Measurements from ENCODE around the gene IFITM5. TPM values are rescaled to one million over a fixed set of nuclear protein-coding genes. Genes with fewer than 3 reads are reported as not detected.
"Not testable (repeated sequence)": the region's sequence is repeated elsewhere in the genome, so short reads cannot be mapped to it uniquely, and the experiment has no call there.

IFITM5 gene
- total RNA-seq, 1 experiment from 2014 or later: not detected

GRCh38 chr11:269146-269890 is 30.0 kb downstream of the IFITM5 start:
- peaks cover 13% of the 10 kb centered on the region for H3K27me3 Mint-ChIP-seq (ENCODE audit: low read depth)
- Histone ChIP-seq H2BK120ac (ENCODE audit: low read depth, low read length, poor library complexity, severe bottlenecking) (no peak overlapping the region), H3K79me1 (ENCODE audit: insufficient read depth, low read depth, low read length, poor library complexity, severe bottlenecking) (no peaks in the 10 kb centered on the region), H2BK12ac (ENCODE audit: insufficient read length, low read depth, low read length) (no peak overlapping the region), H3K4me2 (ENCODE audit: insufficient read depth, insufficient read length, low read length) (peak overlapping the region; percentile 14), H3T11ph (ENCODE audit: low read length) (no peak overlapping the region), H3K23ac (ENCODE audit: insufficient read length, low read depth, low read length) (no peak overlapping the region), H4K5ac (ENCODE audit: insufficient read length, low read depth, low read length) (no peak overlapping the region), H3K4me1 (ENCODE audit: insufficient read depth, low read length) (peaks cover 6% of the 10 kb centered on the region), H3K18ac (ENCODE audit: insufficient read length, low read depth, low read length) (peak overlapping the region; percentile 61), H2AFZ (ENCODE audit: low read length) (peak overlapping the region; percentile 24), H2BK15ac (ENCODE audit: low read depth, low read length) (no peak overlapping the region), H4K91ac (ENCODE audit: insufficient read length, low read depth, low read length) (no peak overlapping the region), H3K14ac (ENCODE audit: insufficient read depth, low read length) (no peak overlapping the region), H4K8ac (replicated peaks; ENCODE audit: insufficient read length, low read depth, low read length) (no peak overlapping the region), H3K27ac (ENCODE audit: insufficient read length, low read depth, low read length) (no peak overlapping the region), H3K27me3 (ENCODE audit: insufficient read depth, low read length) (no peaks in the 10 kb centered on the region), H2AK5ac (ENCODE audit: insufficient read length, low read length) (no peak overlapping the region), H3K9me3 (ENCODE audit: control insufficient read depth, low read depth, low read length) (no peaks in the 10 kb centered on the region), H3K23me2 (ENCODE audit: insufficient read length, low read depth, low read length, poor library complexity, severe bottlenecking) (no peaks in the 10 kb centered on the region), H2BK20ac (ENCODE audit: low read depth, low read length, poor library complexity, severe bottlenecking) (no peak overlapping the region), H3K9ac (ENCODE audit: extremely low read depth, insufficient read length, low read length) (peak overlapping the region; percentile 6), H2BK5ac (ENCODE audit: insufficient read length, low read length) (no peak overlapping the region), H3K4ac (ENCODE audit: low read depth, low read length) (no peak overlapping the region; the same call in 1 of the 2 replicates), H3K79me2 (ENCODE audit: insufficient read depth, low read length) (no peaks in the 10 kb centered on the region), H3K56ac (ENCODE audit: insufficient read length, low read depth, low read length) (no peak overlapping the region), H4K20me1 (ENCODE audit: control insufficient read depth, insufficient read depth, insufficient read length) (no peaks in the 10 kb centered on the region)
- peak overlapping the region; percentile 14 to 30; a peak in 3 of 5 replicates for H3K4me3 Mint-ChIP-seq
- peaks cover 26 to 28% of the 10 kb centered on the region in 2 experiments for H3K4me1 Mint-ChIP-seq
- peak; percentile 10 for DNase-seq
- peak; percentile 12; the same call in 1 of the 3 replicates for TF ChIP-seq CTCF (conservative IDR thresholded peaks at IDR 0.05)
- H3K9me3 Mint-ChIP-seq: peaks cover 20 to 25% of the 10 kb centered on the region in 2 experiments
- peak overlapping the region; percentile 25 to 52 (median 37); a peak in 5 of 7 replicates for H3K27ac Mint-ChIP-seq
- peaks cover 0 to 6% (median 3%) of the 10 kb centered on the region in 3 experiments; a peak in 4 of 7 replicates for H3K36me3 Mint-ChIP-seq (ENCODE audit: insufficient read depth in 1 of 3, low read depth in 3 of 3)
- WGBS (ENCODE audit: extremely low coverage, insufficient read length, low lambda C conversion rate): no CpG with 5 or more reads among the region's 21 CpGs

GRCh38 chr11:268716-269145 is 30.6 kb downstream of the IFITM5 start:
- H2AK5ac ChIP-seq (ENCODE audit: insufficient read length, low read length); H4K5ac ChIP-seq (ENCODE audit: insufficient read length, low read depth, low read length); H3K23ac ChIP-seq (ENCODE audit: insufficient read length, low read depth, low read length); H3K4ac ChIP-seq (ENCODE audit: low read depth, low read length); H3K27me3 ChIP-seq (ENCODE audit: insufficient read depth, low read length); H3K9ac ChIP-seq (ENCODE audit: extremely low read depth, insufficient read length, low read length); H3K23me2 ChIP-seq (ENCODE audit: insufficient read length, low read depth, low read length, poor library complexity, severe bottlenecking); H3K79me1 ChIP-seq (ENCODE audit: insufficient read depth, low read depth, low read length, poor library complexity, severe bottlenecking); H4K91ac ChIP-seq (ENCODE audit: insufficient read length, low read depth, low read length); H3K36me3 Mint-ChIP-seq (ENCODE audit: insufficient read depth in 1 of 3, low read depth in 3 of 3); H2BK15ac ChIP-seq (ENCODE audit: low read depth, low read length); H2BK20ac ChIP-seq (ENCODE audit: low read depth, low read length, poor library complexity, severe bottlenecking); H2AFZ ChIP-seq (ENCODE audit: low read length); H3K4me1 ChIP-seq (ENCODE audit: insufficient read depth, low read length); H2BK12ac ChIP-seq (ENCODE audit: insufficient read length, low read depth, low read length); H3K14ac ChIP-seq (ENCODE audit: insufficient read depth, low read length); H3T11ph ChIP-seq (ENCODE audit: low read length); H3K9me3 ChIP-seq (ENCODE audit: control insufficient read depth, low read depth, low read length); H3K56ac ChIP-seq (ENCODE audit: insufficient read length, low read depth, low read length); H4K20me1 ChIP-seq (ENCODE audit: control insufficient read depth, insufficient read depth, insufficient read length); H3K27ac ChIP-seq (ENCODE audit: insufficient read length, low read depth, low read length); H2BK120ac ChIP-seq (ENCODE audit: low read depth, low read length, poor library complexity, severe bottlenecking); H2BK5ac ChIP-seq (ENCODE audit: insufficient read length, low read length); H3K18ac ChIP-seq (ENCODE audit: insufficient read length, low read depth, low read length); H3K79me2 ChIP-seq (ENCODE audit: insufficient read depth, low read length); H4K8ac ChIP-seq (replicated peaks; ENCODE audit: insufficient read length, low read depth, low read length): not testable (repeated sequence)
- DNase-seq: peak; percentile 26
- H3K27me3 Mint-ChIP-seq (ENCODE audit: low read depth): peaks cover 13% of the 10 kb centered on the region
- peak overlapping the region in 1 of 3 experiments; percentile 52; a peak in 2 of 7 replicates for H3K27ac Mint-ChIP-seq
- peaks cover 26 to 28% of the 10 kb centered on the region in 2 experiments for H3K4me1 Mint-ChIP-seq
- peak overlapping the region; percentile 14 to 30; a peak in 4 of 5 replicates for H3K4me3 Mint-ChIP-seq
- peak overlapping the region; percentile 14 for H3K4me2 ChIP-seq (ENCODE audit: insufficient read depth, insufficient read length, low read length)
- H3K9me3 Mint-ChIP-seq: peaks cover 23 to 25% of the 10 kb centered on the region in 2 experiments
- WGBS (ENCODE audit: extremely low coverage, insufficient read length, low lambda C conversion rate): no CpG with 5 or more reads among the region's 16 CpGs
